ENCODE measurements around the gene ATOSA.

ATOSA gene

GRCh38 chr15:52682200-52682599 is 3.0 kb upstream of the ATOSA start:
- no peak for DNase-seq (ENCODE audit: low read depth, low spot score)

GRCh38 chr15:52681441-52681840 is 2.3 kb upstream of the ATOSA start:
- no peak for DNase-seq (ENCODE audit: low read depth, low spot score)

- no peak for DNase-seq (ENCODE audit: low read depth, low spot score)
Measured at GRCh38 chr15:52680761-52681160, 1.6 kb upstream of the ATOSA start.

- no peak for DNase-seq (ENCODE audit: low read depth, low spot score)
Measured at GRCh38 chr15:52680041-52680391, 828 bp upstream of the ATOSA start.

- no peak for DNase-seq (ENCODE audit: low read depth, low spot score)
Measured at GRCh38 chr15:52678468-52679231, 538 bp downstream of the ATOSA start.

GRCh38 chr15:52677593-52678467 is 1.4 kb downstream of the ATOSA start:
- no peak for DNase-seq (ENCODE audit: low read depth, low spot score)

- no peak for DNase-seq (ENCODE audit: low read depth, low spot score)
Measured at GRCh38 chr15:52674831-52675230, 4.4 kb downstream of the ATOSA start.

GRCh38 chr15:52673734-52674133 is 5.5 kb downstream of the ATOSA start:
- no peak for DNase-seq (ENCODE audit: low read depth, low spot score)

GRCh38 chr15:52673312-52673711 is 5.9 kb downstream of the ATOSA start:
- no peak for DNase-seq (ENCODE audit: low read depth, low spot score)

GRCh38 chr15:52672661-52673060 is 6.5 kb downstream of the ATOSA start:
- DNase-seq (ENCODE audit: low read depth, low spot score) = no peak

- DNase-seq (ENCODE audit: low read depth, low spot score) = no peak
Measured at GRCh38 chr15:52670087-52670486, 9.1 kb downstream of the ATOSA start.

GRCh38 chr15:52668133-52668532 is 11.1 kb downstream of the ATOSA start:
- no peak for DNase-seq (ENCODE audit: low read depth, low spot score)

- no peak for DNase-seq (ENCODE audit: low read depth, low spot score)
Measured at GRCh38 chr15:52667597-52667996, 11.6 kb downstream of the ATOSA start.

- DNase-seq (ENCODE audit: low read depth, low spot score) = no peak
Measured at GRCh38 chr15:52663536-52664294, 15.5 kb downstream of the ATOSA start.

GRCh38 chr15:52661909-52662308 is 17.3 kb downstream of the ATOSA start:
- no peak for DNase-seq (ENCODE audit: low read depth, low spot score)

- DNase-seq (ENCODE audit: low read depth, low spot score) = no peak
Measured at GRCh38 chr15:52660192-52660591, 19.0 kb downstream of the ATOSA start.

- DNase-seq (ENCODE audit: low read depth, low spot score) = no peak
Measured at GRCh38 chr15:52658955-52659354, 20.2 kb downstream of the ATOSA start.

GRCh38 chr15:52657338-52657737 is 21.9 kb downstream of the ATOSA start:
- no peak for DNase-seq (ENCODE audit: low read depth, low spot score)

- DNase-seq (ENCODE audit: low read depth, low spot score) = no peak
Measured at GRCh38 chr15:52656412-52656811, 22.8 kb downstream of the ATOSA start.

GRCh38 chr15:52653431-52653964 is 25.7 kb downstream of the ATOSA start:
- DNase-seq (ENCODE audit: low read depth, low spot score) = no peak

GRCh38 chr15:52652984-52653383 is 26.2 kb downstream of the ATOSA start:
- DNase-seq (ENCODE audit: low read depth, low spot score) = no peak

- DNase-seq (ENCODE audit: low read depth, low spot score) = no peak
Measured at GRCh38 chr15:52652286-52652685, 26.9 kb downstream of the ATOSA start.
